Skin epidermis (tissue), 12 donors: ENCODE measurements around the gene UCK1.
"Not testable (repeated sequence)": the region's sequence is repeated elsewhere in the genome, so short reads cannot be mapped to it uniquely, and the experiment has no call there.

Experiments
- H3K27ac ChIP-seq, 21 experiments: fragments of 200-600 bp; sonication (generic) in 11 of 21; one replicate each; pipeline ENCODE4 v1.5.0; 2020; ENCODE audit warnings: mild to moderate bottlenecking in 3 of 21, inconsistent platforms in 2 of 21, moderate library complexity in 2 of 21
- H3K4me3 ChIP-seq, 7 experiments: fragments of 200-600 bp; sonication (generic) in 2 of 7; one replicate each; pipeline ENCODE4 v1.5.0; 2020; ENCODE audit warnings: inconsistent platforms in 2 of 7, mild to moderate bottlenecking in 2 of 7, moderate library complexity in 1 of 7

Gene UCK1

DNA sequence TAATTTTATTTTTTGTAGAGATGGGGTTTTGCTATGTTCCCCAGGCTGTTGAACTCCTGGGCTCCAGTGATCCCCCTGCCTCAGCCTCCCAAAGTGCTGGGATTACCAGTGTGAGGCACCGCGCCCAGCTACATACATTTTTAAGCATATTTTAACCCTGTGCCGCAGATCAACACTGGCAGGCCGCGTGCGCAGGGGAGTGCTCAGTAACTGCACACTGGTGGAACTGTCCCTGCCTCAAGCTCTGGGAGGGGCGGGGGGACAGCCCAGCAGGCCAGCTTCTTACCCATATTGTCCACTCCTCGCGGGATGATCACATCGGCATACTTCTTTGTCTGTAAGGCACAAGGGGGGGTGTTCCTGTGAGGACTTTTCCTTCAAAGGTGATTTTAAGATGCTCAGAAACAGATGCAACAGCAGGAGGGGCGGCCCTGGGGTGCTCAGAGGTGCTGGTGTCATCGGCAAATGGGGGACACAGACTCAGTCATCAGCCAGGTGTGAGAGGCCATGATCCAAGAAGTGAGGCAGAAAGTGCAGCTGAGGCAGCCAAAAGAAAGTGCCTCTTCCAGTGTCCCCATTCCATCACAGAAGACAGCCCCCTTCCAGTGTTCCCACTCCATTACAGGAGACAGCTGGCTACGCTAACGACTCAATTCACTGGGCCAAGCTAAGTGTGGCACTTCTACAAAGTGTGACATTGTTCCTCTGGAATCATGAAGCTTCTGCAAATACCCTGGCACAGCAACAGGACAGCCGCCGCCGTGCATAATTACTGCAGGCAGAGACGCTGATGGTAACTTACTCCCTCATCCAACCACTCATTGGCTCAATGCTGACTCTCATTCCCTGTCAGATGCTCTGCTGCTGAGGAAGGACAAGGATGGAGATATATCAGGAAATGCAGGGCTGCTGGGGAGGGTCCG is 5.2 kb downstream of the UCK1 start:
- no peak overlapping the region for H3K27ac ChIP-seq
- H3K4me3 ChIP-seq: no peak overlapping the region

DNA sequence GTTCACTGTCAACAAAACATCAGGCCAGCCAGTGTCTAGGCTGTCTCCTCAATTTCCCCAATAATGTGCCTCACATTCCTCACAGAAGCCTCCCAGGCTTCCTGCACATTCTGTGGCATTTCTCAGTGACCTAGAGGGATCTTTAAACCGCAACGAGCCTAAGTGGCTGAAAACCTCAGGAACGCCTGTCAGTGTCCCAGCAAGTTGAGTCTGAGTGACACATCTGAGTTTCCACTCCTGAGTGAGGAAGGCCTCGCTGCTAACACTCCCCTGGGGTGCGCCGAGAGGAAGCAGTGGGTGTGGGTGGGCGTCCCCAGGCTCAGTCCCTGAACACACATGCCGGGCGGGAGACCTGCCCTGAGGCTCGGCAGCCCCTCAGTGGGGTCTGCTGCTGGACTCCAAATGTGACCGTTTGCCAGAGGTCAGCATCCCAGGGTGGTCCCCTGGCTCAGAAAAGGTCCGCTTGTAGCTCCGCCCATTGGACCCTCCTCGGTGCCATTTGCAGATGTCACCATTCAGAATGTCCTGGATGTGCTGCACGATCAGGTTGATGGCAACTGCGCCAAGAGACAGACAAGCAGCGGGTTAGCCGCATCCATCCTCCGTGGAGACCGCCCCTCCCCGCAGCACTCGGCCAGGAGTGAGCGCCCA is 6.3 kb downstream of the UCK1 start:
- no peak overlapping the region for H3K27ac ChIP-seq

DNA sequence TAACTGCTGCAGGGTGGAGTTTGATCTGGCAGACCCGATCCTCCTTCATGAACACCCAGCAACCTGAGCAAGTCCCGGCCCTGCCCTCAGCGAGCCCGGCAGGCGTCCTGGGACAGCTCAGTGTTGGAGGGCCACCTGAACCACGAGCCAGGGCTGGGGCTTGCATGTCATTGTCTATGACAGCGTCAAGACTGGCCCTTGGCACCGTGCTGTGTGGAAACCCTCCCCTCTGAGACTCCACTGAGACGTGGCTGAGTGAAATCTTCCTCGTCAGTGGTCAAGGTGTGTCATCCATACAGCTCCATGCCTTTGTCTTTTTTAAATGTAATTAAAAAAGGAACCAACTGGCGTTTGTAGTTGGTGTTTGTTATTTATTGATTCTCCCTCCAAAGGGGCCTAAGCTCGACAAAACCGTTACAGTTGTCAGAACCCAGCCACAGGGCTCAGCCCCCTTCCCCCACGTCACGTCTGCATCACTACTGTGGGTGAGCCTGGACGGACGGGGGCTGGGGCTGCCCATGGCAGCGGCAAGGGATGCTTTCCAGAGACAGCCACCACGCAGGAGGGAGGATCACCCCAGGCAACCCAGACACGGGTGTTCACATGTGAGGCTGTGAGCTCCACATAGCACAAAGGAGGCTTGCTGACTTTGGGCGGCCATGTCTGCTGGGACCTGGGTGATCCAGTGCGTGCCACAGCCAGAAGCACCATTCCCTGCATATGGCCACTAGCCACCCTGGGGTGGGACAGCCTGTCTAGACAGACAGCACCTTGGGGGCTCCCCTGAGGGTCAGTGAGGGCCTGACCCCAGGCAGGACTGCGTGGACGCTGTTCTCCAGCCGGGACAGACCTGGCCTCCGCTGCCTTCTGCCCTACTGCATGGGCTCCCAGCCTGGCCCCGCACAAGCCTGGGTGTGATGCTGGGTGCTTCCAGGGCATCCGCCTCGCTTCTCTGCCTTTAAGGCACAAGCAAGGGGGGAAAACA is 7.3 kb downstream of the UCK1 start:
- H3K27ac ChIP-seq: no peak overlapping the region

More for the DNA sequence above, 6.3 kb downstream of the UCK1 start:
- H3K4me3 ChIP-seq: no peak overlapping the region

DNA sequence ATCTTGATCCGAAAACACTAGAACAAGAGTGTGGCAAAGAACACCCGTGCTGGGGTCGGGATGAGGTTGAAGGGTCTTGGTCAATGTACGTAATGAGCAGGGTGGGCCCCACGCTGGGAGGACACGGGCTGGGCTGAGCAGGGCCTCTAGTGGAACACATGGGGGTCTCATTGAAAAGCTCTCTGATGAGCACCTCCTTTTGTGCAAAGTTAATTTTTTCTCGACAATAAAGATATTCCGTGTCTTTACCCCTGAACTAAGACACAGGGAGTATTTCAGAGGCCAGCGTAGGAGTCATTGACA is 8.0 kb downstream of the UCK1 start:
- Histone ChIP-seq H3K4me3 (no peak overlapping the region), H3K27ac (no peak overlapping the region)

More for the DNA sequence above, 7.3 kb downstream of the UCK1 start:
- H3K4me3 ChIP-seq: no peak overlapping the region

DNA sequence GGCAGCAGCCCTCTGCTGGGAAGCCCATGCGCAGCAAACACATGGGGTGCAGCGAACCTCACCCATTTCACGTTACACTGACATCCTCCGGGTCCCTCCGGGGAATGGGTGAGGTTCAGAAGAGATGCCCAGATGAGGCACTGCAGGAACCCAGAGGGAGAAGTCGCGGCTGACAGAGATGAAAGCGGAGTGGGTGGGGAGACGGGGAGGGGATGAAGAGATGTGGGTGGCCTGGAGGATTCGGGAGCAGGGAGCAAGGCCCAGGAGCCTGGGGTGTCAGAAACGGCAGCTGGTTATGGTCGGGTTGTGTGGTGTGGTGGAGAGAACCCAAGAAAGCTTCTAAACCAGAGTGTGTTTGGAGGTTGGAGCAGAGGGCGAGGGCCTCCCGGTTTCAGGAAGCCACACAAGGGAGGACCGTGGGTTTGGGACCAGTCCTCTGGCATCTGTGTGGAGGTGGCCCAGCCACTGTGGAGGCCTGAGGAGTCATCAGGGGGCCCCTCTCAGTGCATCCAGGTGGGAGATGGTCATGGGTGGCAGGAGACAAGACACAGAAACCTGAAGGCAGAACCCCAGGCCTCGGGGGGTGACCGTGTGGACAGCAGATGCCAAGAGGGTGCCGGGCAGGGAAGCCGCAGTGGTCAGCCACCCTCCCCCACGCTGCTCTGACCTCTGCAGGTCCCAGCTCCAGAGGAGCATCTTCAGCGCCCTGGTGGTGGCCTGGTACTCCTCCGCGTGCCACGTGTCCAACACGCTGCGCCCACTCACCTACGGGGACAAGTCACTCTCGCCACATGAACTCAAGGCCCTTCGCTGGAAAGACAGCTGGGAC is 8.6 kb downstream of the UCK1 start:
- no peak overlapping the region for H3K4me3 ChIP-seq
- H3K27ac ChIP-seq: no peak overlapping the region

DNA sequence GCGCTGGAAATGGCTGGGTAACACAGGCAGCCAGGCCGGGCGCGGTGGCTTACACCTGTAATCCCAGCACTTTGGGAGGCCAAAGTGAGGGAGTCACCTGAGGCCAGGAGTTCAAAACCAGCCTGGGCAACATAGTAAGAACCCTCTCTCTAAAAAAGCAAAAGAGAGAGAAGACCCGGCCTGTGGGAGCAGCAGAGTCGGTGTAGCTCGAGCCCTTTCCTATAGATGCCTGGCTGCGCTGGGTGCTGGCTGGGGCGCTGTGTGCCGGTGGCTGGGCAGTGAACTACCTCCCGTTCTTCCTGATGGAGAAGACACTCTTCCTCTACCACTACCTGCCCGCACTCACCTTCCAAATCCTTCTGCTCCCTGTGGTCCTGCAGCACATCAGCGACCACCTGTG is 9.2 kb downstream of the UCK1 start:
- H3K4me3 ChIP-seq: no peak overlapping the region
- H3K27ac ChIP-seq: no peak overlapping the region

DNA sequence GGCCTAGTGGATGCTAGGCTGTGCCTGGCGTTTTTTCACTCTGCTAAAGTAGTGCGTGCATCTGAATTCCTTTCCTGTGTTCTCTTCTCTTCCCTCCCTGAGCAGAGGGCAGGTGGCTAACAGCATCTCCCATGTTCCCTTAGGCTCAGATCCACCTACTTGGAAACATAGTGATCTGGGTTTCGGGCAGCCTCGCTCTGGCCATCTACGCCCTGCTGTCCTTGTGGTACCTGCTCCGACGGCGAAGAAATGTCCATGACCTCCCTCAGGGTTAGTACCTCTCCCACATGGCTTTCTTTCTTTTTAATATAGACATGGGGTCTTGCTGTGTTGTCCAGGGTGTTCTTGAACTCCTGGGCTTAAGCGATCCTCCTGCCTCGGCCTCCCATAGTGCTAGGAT is 9.9 kb downstream of the UCK1 start:
- Histone ChIP-seq H3K27ac (no peak overlapping the region), H3K4me3 (no peak overlapping the region)

DNA sequence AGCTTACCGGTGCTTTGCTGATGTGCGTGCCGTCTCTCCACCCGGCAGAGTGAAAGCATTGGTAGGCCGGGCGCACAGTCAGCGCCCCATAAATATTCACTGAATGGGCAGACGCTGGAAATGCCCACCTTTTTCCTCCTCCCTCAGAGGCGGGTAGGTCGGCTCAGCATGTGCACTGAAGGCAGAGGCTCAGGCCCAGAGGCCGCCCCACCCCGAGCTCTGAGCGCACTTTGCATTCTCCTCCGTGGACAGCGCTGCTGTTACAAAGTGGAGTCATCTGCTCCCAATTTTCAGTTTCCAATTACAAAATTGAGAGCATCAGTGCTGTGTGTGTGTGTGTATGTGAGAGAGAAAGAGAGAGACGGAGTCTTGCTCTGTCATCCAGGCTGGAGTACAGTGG is 10.6 kb downstream of the UCK1 start:
- no peak overlapping the region for H3K27ac ChIP-seq
- no peak overlapping the region for H3K4me3 ChIP-seq

DNA sequence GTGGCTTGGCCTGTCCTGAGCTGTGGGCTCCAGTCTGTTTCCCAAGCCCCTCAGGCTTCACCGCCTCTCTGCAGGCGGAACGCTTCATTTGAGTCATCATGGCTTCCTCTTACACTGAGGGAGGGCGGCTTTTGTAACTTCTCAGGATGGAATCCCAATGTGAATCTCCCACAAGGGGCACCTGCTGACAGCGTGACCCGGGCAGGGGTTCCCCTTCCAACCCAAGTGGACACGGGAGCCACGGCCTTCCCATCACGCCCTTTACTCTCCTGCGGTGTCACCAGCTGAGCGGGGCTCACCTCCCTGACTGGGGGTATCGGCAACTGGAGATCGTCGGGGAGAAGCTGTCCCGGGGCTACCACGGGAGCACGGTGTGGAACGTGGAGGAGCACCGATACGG is 12.5 kb downstream of the UCK1 start:
- H3K27ac ChIP-seq: no peak overlapping the region
- no peak overlapping the region for H3K4me3 ChIP-seq

DNA sequence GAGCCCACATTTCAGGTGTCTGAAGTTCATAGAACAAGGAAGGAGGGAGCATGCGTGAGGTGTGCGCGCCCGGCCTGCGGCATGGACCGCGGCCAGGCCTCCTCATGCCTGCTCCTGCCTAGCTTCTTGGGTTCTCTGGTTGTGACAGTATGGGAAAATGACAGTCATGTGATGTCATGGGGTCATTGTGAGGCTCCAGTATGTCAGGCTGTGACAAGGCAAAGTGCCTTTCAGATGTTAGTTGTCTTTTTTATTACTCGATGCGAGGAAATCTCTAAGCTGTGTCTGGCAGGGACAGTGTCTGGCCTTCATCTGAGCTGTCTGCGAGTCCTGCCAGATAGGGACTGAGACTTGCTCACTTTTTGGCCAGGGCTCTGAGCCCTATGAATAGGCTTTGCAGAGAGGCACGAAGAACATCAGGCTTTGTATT is 13.3 kb downstream of the UCK1 start:
- Histone ChIP-seq H3K27ac (no peak overlapping the region), H3K4me3 (no peak overlapping the region)

DNA sequence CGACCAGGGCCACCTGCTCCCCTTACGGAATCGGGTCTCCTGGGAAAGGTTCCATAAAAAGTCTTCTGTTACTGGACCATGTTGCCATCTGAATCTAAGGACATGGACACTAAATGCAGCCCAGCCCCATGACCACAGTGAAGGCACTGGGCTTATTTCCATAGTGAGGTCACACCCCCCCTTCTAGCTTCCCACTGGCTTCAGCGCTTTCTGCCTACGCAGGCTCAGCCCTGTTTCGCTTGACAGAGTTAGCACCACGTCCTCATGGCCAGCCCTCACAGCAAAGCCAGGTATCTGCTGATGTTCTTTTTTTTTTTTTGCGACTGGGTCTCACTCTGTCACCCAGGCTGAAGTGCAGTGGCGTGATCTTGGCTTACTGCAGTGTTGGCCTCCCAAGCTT is 14.1 kb downstream of the UCK1 start:
- Histone ChIP-seq H3K27ac (no peak overlapping the region), H3K4me3 (no peak overlapping the region)

DNA sequence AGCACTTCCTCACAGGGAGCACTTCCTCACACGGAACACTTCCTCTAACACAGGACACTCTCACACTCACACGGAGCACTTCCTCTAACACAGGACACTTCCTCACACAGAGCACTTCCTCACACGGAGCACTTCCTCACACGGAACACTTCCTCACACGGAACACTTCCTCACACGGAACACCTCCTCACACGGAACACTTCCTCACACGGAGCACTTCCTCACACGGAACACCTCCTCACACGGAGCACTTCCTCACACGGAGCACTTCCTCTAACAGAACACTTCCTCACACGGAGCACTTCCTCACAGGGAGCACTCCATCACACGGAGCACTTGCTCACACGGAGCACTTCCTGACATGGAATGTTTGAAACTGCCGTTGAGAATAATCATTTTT is 15.0 kb downstream of the UCK1 start:
- no peak overlapping the region for H3K4me3 ChIP-seq
- H3K27ac ChIP-seq: no peak overlapping the region

DNA sequence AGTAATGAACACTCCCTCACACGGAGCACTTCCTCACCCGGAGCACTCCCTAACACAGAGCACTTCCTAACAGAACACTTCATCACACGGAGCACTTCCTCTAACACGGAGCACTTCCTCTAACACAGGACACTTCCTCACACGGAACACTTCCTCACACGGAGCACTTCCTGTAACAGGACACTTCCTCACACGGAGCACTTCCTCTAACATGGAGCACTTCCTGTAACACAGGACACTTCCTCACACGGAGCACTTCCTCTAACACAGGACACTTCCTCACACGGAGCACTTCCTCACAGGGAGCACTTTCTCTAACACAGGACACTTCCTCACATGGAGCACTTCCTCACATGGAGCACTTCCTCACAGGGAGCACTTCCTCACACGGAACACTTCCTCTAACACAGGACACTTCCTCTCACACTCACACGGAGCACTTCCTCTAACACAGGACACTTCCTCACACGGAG is 15.5 kb downstream of the UCK1 start:
- not testable (repeated sequence) for H3K27ac ChIP-seq, H3K4me3 ChIP-seq

DNA sequence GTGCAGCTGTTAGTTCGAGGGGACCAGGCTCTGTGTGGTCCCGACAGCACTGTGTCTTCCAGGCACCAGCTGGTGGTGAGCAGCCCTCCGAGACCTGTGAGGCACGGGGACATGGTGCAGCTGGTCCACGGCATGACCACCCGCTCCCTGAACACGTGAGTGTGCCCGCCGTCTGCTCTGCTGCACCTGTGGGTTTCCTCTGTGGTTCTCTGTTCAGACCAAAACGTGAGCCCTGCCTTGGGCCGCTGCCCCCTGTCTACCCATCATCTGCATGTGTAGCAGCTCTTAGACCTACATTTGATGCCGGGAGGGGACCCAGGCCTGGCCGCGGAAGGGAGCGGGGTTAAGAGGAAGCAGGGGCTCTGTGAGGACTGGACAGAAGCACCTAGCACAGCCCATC is 17.9 kb downstream of the UCK1 start:
- Histone ChIP-seq H3K27ac (no peak overlapping the region), H3K4me3 (no peak overlapping the region)

DNA sequence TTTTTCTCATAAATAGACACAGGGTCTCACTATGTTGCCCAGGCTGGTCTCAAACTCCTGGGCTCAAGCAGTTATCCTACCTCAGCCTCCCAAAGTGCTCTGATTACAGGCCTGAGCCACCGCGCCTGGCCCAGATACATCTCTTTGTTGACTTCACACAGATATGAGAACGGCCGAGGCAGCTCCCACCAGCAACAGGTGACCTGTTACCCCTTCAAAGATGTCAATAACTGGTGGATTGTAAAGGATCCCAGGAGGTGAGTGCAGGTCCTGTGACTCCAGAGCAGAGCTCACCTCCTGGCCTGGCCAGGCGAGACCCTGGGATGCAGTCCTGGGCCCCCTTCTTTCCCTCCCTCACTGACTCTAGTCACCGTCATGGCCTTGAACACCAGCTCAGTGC is 19.2 kb downstream of the UCK1 start:
- no peak overlapping the region for H3K27ac ChIP-seq
- no peak overlapping the region for H3K4me3 ChIP-seq

DNA sequence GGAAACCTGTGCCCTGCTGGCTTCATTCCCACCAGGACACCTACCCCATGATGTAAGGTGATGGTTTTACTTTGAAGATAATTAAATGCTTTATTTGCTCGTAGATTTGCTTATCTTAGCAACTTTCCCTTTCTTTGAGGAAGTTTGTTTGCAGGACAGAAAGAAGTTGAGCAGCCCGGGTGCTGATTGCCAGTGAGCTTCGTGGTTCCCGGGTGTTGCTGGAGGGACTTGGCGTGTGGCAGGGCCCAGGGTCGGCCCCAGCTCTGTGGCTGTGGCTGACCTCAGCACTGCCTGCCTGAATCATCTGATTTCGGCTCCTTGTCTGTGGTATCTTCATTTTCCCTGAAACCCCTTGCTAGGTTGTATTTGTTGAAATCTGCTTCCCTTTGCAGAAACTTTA is 19.6 kb downstream of the UCK1 start:
- Histone ChIP-seq H3K4me3 (no peak overlapping the region), H3K27ac (no peak overlapping the region)

DNA sequence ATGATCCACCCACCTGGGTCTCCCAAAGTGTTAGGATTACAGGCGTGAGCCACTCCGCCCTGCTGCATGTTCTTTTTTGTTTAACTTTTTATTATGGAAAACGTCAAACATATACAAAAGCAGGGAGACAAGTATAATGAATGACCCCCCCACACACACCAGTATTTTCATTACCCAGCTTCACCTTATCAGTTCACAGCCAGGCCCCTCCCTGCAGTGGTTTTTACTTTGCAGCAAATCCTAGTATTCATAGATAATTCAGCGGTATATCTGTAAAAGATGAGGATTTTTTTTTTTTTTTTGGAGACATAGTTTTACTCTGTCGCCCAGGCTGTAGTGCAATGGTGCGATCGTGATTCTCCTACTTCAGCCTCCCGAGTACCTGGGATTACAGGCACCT is 26.1 kb downstream of the UCK1 start:
- Histone ChIP-seq H3K4me3 (no peak overlapping the region), H3K27ac (no peak overlapping the region)

DNA sequence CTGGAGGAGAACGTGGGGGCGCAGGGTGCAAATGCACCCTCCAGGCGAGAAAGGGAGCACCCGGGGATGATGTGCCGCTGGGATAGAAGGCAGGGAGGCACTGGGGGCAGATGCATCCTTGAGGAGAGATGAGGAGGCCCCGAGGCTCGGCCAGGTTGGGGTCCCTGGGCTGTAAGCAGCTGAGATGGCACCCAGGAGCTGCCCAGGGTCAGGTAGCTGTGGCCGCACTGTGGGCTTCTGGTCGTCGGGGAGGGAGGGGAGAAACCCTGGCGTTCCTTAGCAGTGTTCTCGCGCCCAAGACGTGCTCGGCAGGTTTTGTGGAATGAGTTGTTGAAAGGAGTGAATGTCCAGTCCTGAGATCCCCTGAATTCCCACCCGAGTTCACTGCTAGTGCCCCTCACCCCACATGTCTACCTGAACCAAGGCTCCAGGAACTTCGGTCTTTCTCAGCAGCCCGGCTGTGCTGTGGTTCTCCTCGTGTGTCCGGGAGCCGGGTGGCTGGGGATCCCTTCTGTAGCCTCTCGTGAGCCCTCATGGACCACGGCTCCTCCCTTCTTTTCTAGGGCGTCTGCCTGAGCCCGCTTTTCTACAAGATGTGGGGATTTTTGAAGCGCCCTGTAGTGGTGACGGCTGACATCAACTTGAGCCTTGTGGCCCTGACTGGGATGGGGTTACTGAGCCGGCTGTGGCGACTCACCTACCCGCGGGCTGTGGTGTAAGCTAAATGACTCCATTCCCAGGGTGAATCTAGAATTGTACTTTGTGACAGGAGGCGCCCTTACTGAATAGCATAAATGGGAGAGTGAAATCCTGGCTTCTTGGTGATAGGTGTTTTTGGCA is 27.2 kb downstream of the UCK1 start:
- Histone ChIP-seq H3K27ac (peak overlapping the region in 13 of 21 experiments; percentile 8 to 88 (median 77)), H3K4me3 (peak overlapping the region; percentile 58 to 98 (median 86))
